Right lobe of liver (tissue), 6 donors: ENCODE data around the gene NCF4. TPM values are rescaled to one million over a fixed set of nuclear protein-coding genes. Genes with fewer than 3 reads are reported as not detected.
A peak's percentile ranks its signal among the peaks of the same experiment; 100 is the strongest.

Experiments used
- ATAC-seq, 4 donors: fragments of 200-7000 bp; cut with Tn5 transposase; one replicate each; pipeline ENCODE4 v1.9.1; 2020; ENCODE audit warnings: mild to moderate bottlenecking in 4 of 4, moderate library complexity in 4 of 4
- DNase-seq, 3 donors: peaks; one replicate each; pipeline ENCODE4 v3.0.0-alpha.2; 2020
- H3K27ac ChIP-seq, 3 donors: fragments of 200-600 bp; one replicate each; pipeline ENCODE4 v1.8.0; 2022
- H3K27me3 ChIP-seq, 2 donors: fragments of 200-600 bp; one replicate each; pipeline ENCODE4 v1.8.0; 2022
- H3K36me3 ChIP-seq, 4 donors: fragments of 200-600 bp; sonication (generic) in 1 of 4; one replicate each; pipeline versions ENCODE4 v1.5.1 to v1.8.0; 2017 to 2022; ENCODE audit warnings: control low read depth in 1 of 4
- H3K4me1 ChIP-seq, 4 donors: fragments of 200-600 bp; sonication (generic) in 1 of 4; one replicate each; pipeline versions ENCODE4 v1.5.1 to v1.8.0; 2017 to 2022; ENCODE audit warnings: control low read depth in 1 of 4
- H3K4me3 ChIP-seq, 3 donors: fragments of 200-600 bp; one replicate each; pipeline ENCODE4 v1.8.0; 2022
- H3K9me3 ChIP-seq, 4 donors: fragments of 200-600 bp; sonication (generic) in 1 of 4; one replicate each; pipeline versions ENCODE4 v1.5.1 to v1.8.0; 2017 to 2022; ENCODE audit warnings: control low read depth in 1 of 4
- CTCF ChIP-seq, 4 donors: fragments of 200-600 bp in 3 of 4; fragments of 450-650 bp in 1 of 4; IDR thresholded peaks; one replicate each; pipeline versions ENCODE4 v1.5.1 to v1.8.0; 2016 to 2022; ENCODE audit warnings: antibody characterized with exemption in 4 of 4, mild to moderate bottlenecking in 2 of 4
- POLR2A ChIP-seq: fragments of 450-650 bp; IDR thresholded peaks from one replicate; pipeline ENCODE4 v1.6.1; 2017; ENCODE audit warnings: antibody characterized with exemption, mild to moderate bottlenecking
- WGBS: methylation state at CpG from one replicate; pipeline ENCODE4 v1.1.6; 2018; ENCODE audit warnings: low coverage, low lambda C conversion rate; ENCODE audit not compliant: insufficient coverage; ENCODE audit errors: missing lambda C conversion rate; 5-methylcytosine and 5-hydroxymethylcytosine counted together
- intact Hi-C, 2 donors: fragments of 100-400 bp; cut with DNase I; formaldehyde crosslinking; loops; one replicate each; pipeline versions ENCODE4 v1.11.2 to v1.14.1; 2022
- total RNA-seq, 6 experiments: library from RNA; depleted of rRNA in 2 of 6; stranded (reverse); fragments of >200 nt in 2 of 6; fragmentation: NEBNext Ultra II Directional in 3 of 6; extraction: Animal tissue kit (Norgen Biotek cat#: 25700) in 3 of 6; gene quantifications; one replicate each; pipeline versions ENCODE4 v1.1.0 to v1.2.4, GENCODE V29; 2016 to 2023
- donor health status: DM: no; HTN: yes; CAD: no.
- donor health status: DM: no; HTN: no; CAD: no.
- donor health status: DM: no; HTN: no; CAD: no.
- donor health status: DM: no; HTN: yes; CAD: no.
- donor health status: DM: no; HTN: yes; CAD: no.

The NCF4 gene
- total RNA-seq, 6 experiments from 2014 or later: 2.3 to 6.2 (median 4.0) TPM

DNA sequence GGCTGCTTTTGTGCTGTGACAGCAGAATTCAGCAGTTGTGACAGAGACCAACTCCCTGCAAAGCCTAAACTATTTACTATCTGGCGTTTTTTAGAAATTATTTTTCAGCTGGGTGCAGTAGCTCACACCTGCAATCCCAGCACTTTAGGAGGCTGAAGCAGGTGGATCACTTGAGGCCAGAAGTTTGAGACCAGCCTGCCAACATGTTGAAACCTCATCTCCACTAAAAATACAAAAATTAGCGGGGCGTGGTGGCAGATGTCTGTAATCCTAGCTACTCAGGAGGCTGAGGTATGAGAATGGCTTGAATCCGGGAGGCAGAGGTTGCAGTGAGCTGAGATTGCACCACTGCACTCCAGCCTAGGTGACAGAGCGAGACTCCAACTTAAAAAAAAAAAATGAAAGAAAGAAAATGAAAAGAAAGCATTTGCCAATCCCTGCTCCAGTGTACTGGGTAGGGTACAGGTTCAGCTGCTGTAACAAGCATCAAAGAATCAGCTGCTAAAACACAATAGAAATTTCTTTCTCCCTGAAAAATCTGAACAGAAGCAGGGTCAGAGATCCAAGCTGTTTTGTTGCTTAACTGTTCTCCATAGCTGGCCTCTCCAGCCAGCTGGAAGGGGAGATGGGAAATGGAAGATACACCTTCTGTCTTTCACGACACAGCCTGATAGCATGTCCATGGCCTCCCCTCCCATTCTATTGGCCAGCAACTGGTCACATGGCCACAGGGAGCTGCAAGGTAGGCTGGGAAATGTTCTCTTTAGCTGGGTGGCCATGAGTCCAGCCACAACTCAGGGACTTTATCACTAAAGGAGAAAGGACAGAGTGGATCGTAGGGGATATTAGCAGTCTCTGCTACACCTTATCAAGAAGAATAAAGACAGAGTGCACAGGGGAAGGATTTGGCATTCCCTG, 8.5 kb upstream of the NCF4 start:
- Histone ChIP-seq H3K4me1 (no peaks in the 10 kb centered on the region), H3K36me3 (no peaks in the 10 kb centered on the region), H3K9me3 (no peaks in the 10 kb centered on the region), H3K27me3 (no peaks in the 10 kb centered on the region), H3K27ac (no peak overlapping the region), H3K4me3 (no peak overlapping the region)
- no peak for ATAC-seq
- intact Hi-C loops: loop anchor here in 1 of 2 donors (10.0 kb wide), 1 partner anchor 308 kb away; no protein-coding TSS in a partner anchor
- TF ChIP-seq CTCF (IDR thresholded peaks at IDR 0.05): no peak
- TF ChIP-seq POLR2A: no peak
- 56% methylated on average over 4 of the region's 7 CpGs for WGBS
- DNase-seq: no peak

GRCh38 chr22:36853407-36854099, 7.3 kb upstream of the NCF4 start:
- intact Hi-C loops: loop anchor here in 1 of 2 donors (10.0 kb wide), 1 partner anchor 309 kb away; no protein-coding TSS in a partner anchor
- no peak for TF ChIP-seq POLR2A
- peak; percentile 38 to 54 (median 46) for TF ChIP-seq CTCF (IDR thresholded peaks at IDR 0.05)
- Histone ChIP-seq H3K27me3 (no peaks in the 10 kb centered on the region), H3K9me3 (no peaks in the 10 kb centered on the region), H3K36me3 (no peaks in the 10 kb centered on the region), H3K4me1 (no peaks in the 10 kb centered on the region), H3K4me3 (no peak overlapping the region), H3K27ac (no peak overlapping the region)
- WGBS: 33% methylated on average over 14 of the region's 16 CpGs
- DNase-seq (peak in 2 of 3 donors; percentile 75 to 77), ATAC-seq (peak; percentile 67 to 79 (median 68))

DNA sequence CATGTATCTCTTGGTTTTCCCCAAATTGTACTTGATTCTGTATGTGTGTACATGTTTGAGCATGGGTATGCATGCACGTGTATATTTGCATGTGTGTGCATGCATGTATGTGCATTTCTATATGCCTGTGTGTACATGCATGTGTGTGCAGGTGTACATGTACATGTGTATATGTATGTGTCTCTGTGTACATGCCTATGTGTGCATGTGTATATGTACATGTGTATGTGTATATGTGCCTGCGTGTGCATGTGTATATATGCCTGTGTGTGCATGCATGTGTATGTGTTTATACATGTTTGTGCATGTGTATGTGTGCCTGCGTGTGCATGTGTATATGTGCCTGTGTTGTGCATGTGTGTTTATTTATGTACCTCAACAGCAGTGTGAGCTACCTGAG, 5.3 kb upstream of the NCF4 start:
- Histone ChIP-seq H3K4me3 (no peak overlapping the region), H3K36me3 (no peaks in the 10 kb centered on the region), H3K27ac (no peak overlapping the region), H3K4me1 (no peaks in the 10 kb centered on the region), H3K27me3 (no peaks in the 10 kb centered on the region), H3K9me3 (no peaks in the 10 kb centered on the region)
- WGBS: 56% methylated on average over 3 of the region's 3 CpGs
- ATAC-seq (no peak), DNase-seq (no peak)
- intact Hi-C loops: loop anchor here in 1 of 2 donors (10.0 kb wide), 1 partner anchor 311 kb away; no protein-coding TSS in a partner anchor
- TF ChIP-seq POLR2A: no peak
- no peak for TF ChIP-seq CTCF (IDR thresholded peaks at IDR 0.05)

- WGBS: 9% methylated on average over 17 of the region's 30 CpGs
- H3K4me3 ChIP-seq: no peak overlapping the region
These were observed 4.5 kb upstream of the NCF4 start for GRCh38 chr22:36856121-36856791.

More at GRCh38 chr22:36856121-36856791, 4.5 kb upstream of the NCF4 start:
- Histone ChIP-seq H3K4me1 (no peaks in the 10 kb centered on the region), H3K27me3 (no peaks in the 10 kb centered on the region), H3K36me3 (no peaks in the 10 kb centered on the region), H3K9me3 (no peaks in the 10 kb centered on the region), H3K27ac (no peak overlapping the region)
- intact Hi-C loops: loop anchor here in 1 of 2 donors (10.0 kb wide), 1 partner anchor 311 kb away; no protein-coding TSS in a partner anchor
- ATAC-seq (peak; percentile 86 to 93 (median 88)), DNase-seq (peak; percentile 91 to 93 (median 92))
- TF ChIP-seq POLR2A (no peak), CTCF (IDR thresholded peaks at IDR 0.05) (peak; percentile 100)
